Measurements from ENCODE around the gene CHN1. TPM values are rescaled to one million over a fixed set of nuclear protein-coding genes. Genes with fewer than 3 reads are reported as not detected.

Gene CHN1
- total and polyA plus RNA-seq, 7 donors: 2.1 to 15.6 (median 11.4) TPM

- H3K4me3 ChIP-seq: no peak overlapping the region
- intact Hi-C loops (cut with DNase I): no loop called here
- no peaks in the 10 kb centered on the region for H3K27me3 ChIP-seq
- DNase-seq: no peak
- no peaks in the 10 kb centered on the region for H3K4me1 ChIP-seq
- TF ChIP-seq POLR2A (IDR thresholded peaks at IDR 0.05) (no peak), POLR2AphosphoS5 (IDR thresholded peaks at IDR 0.05) (no peak), CTCF (IDR thresholded peaks at IDR 0.05) (no peak), EP300 (IDR thresholded peaks at IDR 0.05) (no peak)
- no peaks in the 10 kb centered on the region for H3K9me3 ChIP-seq
- no peak overlapping the region for H3K27ac ChIP-seq
- WGBS, 2 donors: 60 to 77% methylated on average over 1 of the region's 1 CpG
- no peaks in the 10 kb centered on the region for H3K36me3 ChIP-seq
Observed at GRCh38 chr2:174766271-174766670, 238.9 kb downstream of the CHN1 start.

GRCh38 chr2:174765576-174765975, 239.6 kb downstream of the CHN1 start:
- 74 to 82% methylated on average over 4 of the region's 4 CpGs for WGBS, 2 donors
- Histone ChIP-seq H3K27ac (no peak overlapping the region), H3K9me3 (no peaks in the 10 kb centered on the region), H3K27me3 (no peaks in the 10 kb centered on the region), H3K36me3 (no peaks in the 10 kb centered on the region), H3K4me1 (no peaks in the 10 kb centered on the region), H3K4me3 (no peak overlapping the region)
- no peak for TF ChIP-seq POLR2AphosphoS5 (IDR thresholded peaks at IDR 0.05)
- no peak for TF ChIP-seq CTCF (IDR thresholded peaks at IDR 0.05)
- no peak for TF ChIP-seq POLR2A (IDR thresholded peaks at IDR 0.05)
- no peak for TF ChIP-seq EP300 (IDR thresholded peaks at IDR 0.05)
- DNase-seq: no peak
- intact Hi-C loops (cut with DNase I): no loop called here

GRCh38 chr2:174764280-174765255, 240.6 kb downstream of the CHN1 start, which contains the start of gene CHRNA1:
CHRNA1 (minus strand) TSS chr2:174764472; CDS start chr2:174764394, 78 bp downstream.
- intact Hi-C loops (cut with DNase I): no loop called here
- H3K27me3 ChIP-seq: no peaks in the 10 kb centered on the region
- H3K27ac ChIP-seq: no peak within 1 kb of the TSS
- H3K4me3 ChIP-seq: no peak within 1 kb of the TSS
- WGBS, 2 donors: 86 to 87% methylated on average over 13 of the region's 13 CpGs
- H3K9me3 ChIP-seq: no peaks in the 10 kb centered on the region
- no peak for TF ChIP-seq EP300 (IDR thresholded peaks at IDR 0.05)
- TF ChIP-seq POLR2AphosphoS5 (IDR thresholded peaks at IDR 0.05): no peak
- TF ChIP-seq POLR2A (IDR thresholded peaks at IDR 0.05): no peak
- no peaks in the 10 kb centered on the region for H3K36me3 ChIP-seq
- no peaks in the 10 kb centered on the region for H3K4me1 ChIP-seq
- DNase-seq: no peak

GRCh38 chr2:174763780-174764179, 241.4 kb downstream of the CHN1 start:
- no peaks in the 10 kb centered on the region for H3K36me3 ChIP-seq
- WGBS, 2 donors: 93 to 94% methylated on average over 4 of the region's 4 CpGs
- intact Hi-C loops (cut with DNase I): no loop called here
- H3K9me3 ChIP-seq: no peaks in the 10 kb centered on the region
- H3K4me1 ChIP-seq: no peaks in the 10 kb centered on the region
- no peak overlapping the region for H3K27ac ChIP-seq
- no peak overlapping the region for H3K4me3 ChIP-seq
- no peaks in the 10 kb centered on the region for H3K27me3 ChIP-seq
- no peak for TF ChIP-seq POLR2A (IDR thresholded peaks at IDR 0.05)
- no peak for TF ChIP-seq POLR2AphosphoS5 (IDR thresholded peaks at IDR 0.05)
- no peak for DNase-seq

- no peak overlapping the region for H3K27ac ChIP-seq
- WGBS, 2 donors: 75 to 95% methylated on average over 5 of the region's 5 CpGs
- intact Hi-C loops (cut with DNase I): no loop called here
Observed at GRCh38 chr2:174762464-174762863, 242.7 kb downstream of the CHN1 start.

More at GRCh38 chr2:174762464-174762863, 242.7 kb downstream of the CHN1 start:
- no peaks in the 10 kb centered on the region for H3K9me3 ChIP-seq
- no peaks in the 10 kb centered on the region for H3K4me1 ChIP-seq
- DNase-seq: no peak
- no peak overlapping the region for H3K4me3 ChIP-seq
- no peaks in the 10 kb centered on the region for H3K27me3 ChIP-seq
- no peaks in the 10 kb centered on the region for H3K36me3 ChIP-seq
- TF ChIP-seq POLR2A (IDR thresholded peaks at IDR 0.05) (no peak), POLR2AphosphoS5 (IDR thresholded peaks at IDR 0.05) (no peak), CTCF (IDR thresholded peaks at IDR 0.05) (no peak), EP300 (IDR thresholded peaks at IDR 0.05) (no peak)

All from sigmoid colon (tissue), 7 donors.